Liver (tissue), 9 donors: ENCODE measurements around the gene POLN. TPM values are rescaled to one million over a fixed set of nuclear protein-coding genes. Genes with fewer than 3 reads are reported as not detected.
A peak's percentile ranks its signal among the peaks of the same experiment; 100 is the strongest.

Experiments used
- DNase-seq: peaks from one replicate; pipeline ENCODE4 v3.0.0-alpha.2; 2017; ENCODE audit warnings: low spot score
- H3K27ac ChIP-seq, 2 donors: one replicate each; pipeline ENCODE4 v1.7.0; 2013; ENCODE audit warnings: inconsistent platforms in 2 of 2, low read length in 2 of 2, control low read depth in 1 of 2, low read depth in 1 of 2, mild to moderate bottlenecking in 1 of 2
- H3K27me3 ChIP-seq, 4 donors: one replicate each; pipeline versions ENCODE4 v1.6.1 to v1.7.0; 2013; ENCODE audit warnings: low read length in 3 of 4, inconsistent platforms in 1 of 4, mild to moderate bottlenecking in 1 of 4, moderate library complexity in 1 of 4; ENCODE audit not compliant: control insufficient read depth in 4 of 4, insufficient read depth in 4 of 4
- H3K36me3 ChIP-seq, 4 donors: one replicate each; pipeline versions ENCODE4 v1.6.1 to v1.7.0; 2013; ENCODE audit warnings: low read length in 3 of 4, mild to moderate bottlenecking in 3 of 4, low read depth in 1 of 4, moderate library complexity in 1 of 4; ENCODE audit not compliant: control insufficient read depth in 4 of 4, insufficient read depth in 3 of 4
- H3K4me1 ChIP-seq, 4 donors: one replicate each; pipeline versions ENCODE4 v1.6.1 to v1.7.0; 2013; ENCODE audit warnings: low read length in 3 of 4, mild to moderate bottlenecking in 3 of 4, moderate library complexity in 1 of 4; ENCODE audit not compliant: control insufficient read depth in 4 of 4, insufficient read depth in 4 of 4
- H3K4me3 ChIP-seq, 3 donors: one replicate each; pipeline versions ENCODE4 v1.6.1 to v1.7.0; 2013; ENCODE audit warnings: low read length in 3 of 3, control low read depth in 1 of 3, low read depth in 1 of 3, mild to moderate bottlenecking in 1 of 3
- H3K9ac ChIP-seq, 2 donors: one replicate each; pipeline ENCODE4 v1.7.0; 2013; ENCODE audit warnings: low read length in 2 of 2, mild to moderate bottlenecking in 2 of 2, moderate library complexity in 2 of 2, control low read depth in 1 of 2, low read depth in 1 of 2
- H3K9me3 ChIP-seq, 4 donors: one replicate each; pipeline versions ENCODE4 v1.6.1 to v1.7.0; 2013; ENCODE audit warnings: low read length in 3 of 4; ENCODE audit not compliant: control insufficient read depth in 4 of 4
- EGR1 ChIP-seq, 2 donors: IDR thresholded peaks; 2 replicates each; pipeline ENCODE4 v1.6.1; 2016 to 2018; ENCODE audit warnings: antibody characterized with exemption in 2 of 2, low read depth in 2 of 2
- FOXA1 ChIP-seq: IDR thresholded peaks from 2 replicates; pipeline ENCODE4 v1.6.1; 2016; ENCODE audit warnings: antibody characterized with exemption
- GABPA ChIP-seq, 2 donors: IDR thresholded peaks in 1 of 2; conservative IDR thresholded peaks in 1 of 2; 2 replicates each; pipeline ENCODE4 v1.6.1; 2016; ENCODE audit warnings: antibody characterized with exemption in 2 of 2, mild to moderate bottlenecking in 1 of 2, moderate library complexity in 1 of 2
- HNF4A ChIP-seq, 2 donors: conservative IDR thresholded peaks; 2 replicates each; pipeline ENCODE4 v1.6.1; 2016; ENCODE audit warnings: antibody characterized with exemption in 2 of 2, mild to moderate bottlenecking in 2 of 2
- HNF4G ChIP-seq: IDR thresholded peaks from 2 replicates; pipeline ENCODE4 v1.6.1; 2016; ENCODE audit warnings: antibody characterized with exemption
- JUND ChIP-seq, 2 donors: IDR thresholded peaks; 2 replicates each; pipeline ENCODE4 v1.6.1; 2016; ENCODE audit warnings: antibody characterized with exemption in 2 of 2
- NR2F2 ChIP-seq: IDR thresholded peaks from 2 replicates; pipeline ENCODE4 v1.6.1; 2016; ENCODE audit warnings: antibody characterized with exemption
- RAD21 ChIP-seq, 2 donors: IDR thresholded peaks; 2 replicates each; pipeline ENCODE4 v1.6.1; 2016; ENCODE audit warnings: antibody characterized with exemption in 2 of 2, mild to moderate bottlenecking in 2 of 2
- RXRA ChIP-seq, 2 donors: IDR thresholded peaks; 2 replicates each; pipeline ENCODE4 v1.6.1; 2017 to 2018; ENCODE audit warnings: antibody characterized with exemption in 2 of 2, mild to moderate bottlenecking in 1 of 2
- SP1 ChIP-seq: IDR thresholded peaks from 2 replicates; pipeline ENCODE4 v1.6.1; 2018; ENCODE audit warnings: antibody characterized with exemption, mild to moderate bottlenecking
- TAF1 ChIP-seq: conservative IDR thresholded peaks from 2 replicates; pipeline ENCODE4 v1.6.1; 2016; ENCODE audit warnings: antibody characterized with exemption, mild to moderate bottlenecking
- YY1 ChIP-seq: IDR thresholded peaks from 2 replicates; pipeline ENCODE4 v1.6.1; 2016; ENCODE audit warnings: antibody characterized with exemption, mild to moderate bottlenecking
- WGBS: extraction: QIAGEN DNeasy Blood & Tissue Kit; methylation state at CpG from one replicate; pipeline ENCODE4 v1.1.7; 2013; 5-methylcytosine and 5-hydroxymethylcytosine counted together
- polyA plus RNA-seq, 2 donors: library from polyadenylated mRNA; stranded (reverse) in 1 of 2; unstranded in 1 of 2; fragments of 200-250 nt in 1 of 2; fragments of >200 nt in 1 of 2; fragmentation: Nextera tagmentation in 1 of 2; extraction: Ambion mirVana in 1 of 2; gene quantifications; one replicate each; pipeline versions ENCODE4 v1.2.1 to v1.2.3, GENCODE V29; 2013 to 2015
- total RNA-seq, 2 donors: library from RNA; depleted of rRNA; stranded (reverse); fragments of >200 nt; gene quantifications; one replicate each; pipeline ENCODE4 v1.2.3, GENCODE V29; 2014
- TF ChIP-seq, protein P1 (sequence below): fragments of 150-350 bp; IDR thresholded peaks from 2 replicates; pipeline ENCODE4 v1.5.1; 2017; ENCODE audit warnings: improper control_type of control experiment, low read depth, low read length; ENCODE audit not compliant: missing input control
- TF ChIP-seq, protein P2 (sequence below): IDR thresholded peaks from 2 replicates; pipeline ENCODE4 v1.6.1; 2016; ENCODE audit warnings: antibody characterized with exemption
- TF ChIP-seq, protein P3 (sequence below): IDR thresholded peaks from 2 replicates; pipeline ENCODE4 v1.6.1; 2016; ENCODE audit warnings: antibody characterized with exemption
- TF ChIP-seq, protein P4 (sequence below): IDR thresholded peaks from 2 replicates; pipeline ENCODE4 v1.6.1; 2016; ENCODE audit warnings: antibody characterized with exemption
- TF ChIP-seq, protein P5 (sequence below): IDR thresholded peaks from 2 replicates; pipeline ENCODE4 v1.6.1; 2016; ENCODE audit warnings: antibody characterized with exemption, mild to moderate bottlenecking
- donor health status: healthy.
- donor health status: healthy.
- donor health status: healthy.
- donor health status: healthy.
- donor health status: healthy.

The POLN gene
- total and polyA plus RNA-seq, 4 donors = 0.44 to 2.3 (median 1.4) TPM

DNA sequence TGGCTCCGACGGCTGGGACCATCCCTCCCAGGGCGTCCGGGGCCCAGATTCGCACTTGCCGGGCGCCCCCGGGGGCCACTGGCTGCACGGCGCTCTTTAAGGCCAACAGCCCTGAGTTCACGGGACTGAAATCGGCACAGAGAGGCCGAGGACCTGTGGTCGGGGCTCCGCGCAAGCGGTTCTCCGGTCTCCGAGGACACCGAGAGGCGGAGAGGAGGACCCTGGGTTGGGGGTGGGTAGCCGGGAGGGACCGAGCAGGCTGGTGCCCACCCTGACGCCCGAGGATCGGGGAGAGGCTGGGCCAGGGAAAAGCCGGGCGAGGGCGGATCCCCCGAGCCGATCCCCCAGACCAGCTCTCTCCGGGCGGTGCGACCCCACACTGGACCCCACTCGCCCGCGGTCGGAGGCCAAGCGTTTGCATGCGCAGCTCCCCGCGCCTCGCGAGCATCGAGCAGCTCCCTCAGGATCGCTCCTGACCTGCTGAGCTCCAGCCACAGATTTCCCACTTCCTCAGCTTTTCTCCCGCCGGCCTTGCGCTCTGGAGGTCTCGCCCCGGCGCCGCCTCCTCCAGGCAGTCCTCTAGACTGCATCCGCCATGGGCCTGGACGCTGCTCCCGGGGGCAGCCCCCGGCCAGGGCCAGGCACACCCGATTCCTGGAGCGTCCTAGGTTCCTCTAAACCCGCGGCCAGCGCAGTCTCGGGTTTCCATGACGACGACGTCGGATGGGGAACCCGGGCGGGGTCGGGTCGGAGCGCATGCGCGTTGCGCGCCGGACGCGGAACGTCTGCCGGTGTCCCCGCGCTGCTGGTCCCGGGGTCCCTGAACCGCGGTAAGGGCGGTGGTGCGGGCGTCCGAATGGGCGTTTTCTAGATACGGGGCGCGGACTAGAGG lies 200.4 kb downstream of the POLN start:
- no peak for TF ChIP-seq RAD21 (IDR thresholded peaks at IDR 0.05)
- no peak for TF ChIP-seq TAF1
- TF ChIP-seq GABPA (IDR thresholded peaks at IDR 0.05 in 1 of 2, conservative IDR thresholded peaks at IDR 0.05 in 1 of 2) = no peak
- no peak for TF ChIP-seq EGR1 (IDR thresholded peaks at IDR 0.05; ENCODE audit: low read depth in 2 of 2)
- no peak for TF ChIP-seq HNF4G
- TF ChIP-seq, protein P1, sequence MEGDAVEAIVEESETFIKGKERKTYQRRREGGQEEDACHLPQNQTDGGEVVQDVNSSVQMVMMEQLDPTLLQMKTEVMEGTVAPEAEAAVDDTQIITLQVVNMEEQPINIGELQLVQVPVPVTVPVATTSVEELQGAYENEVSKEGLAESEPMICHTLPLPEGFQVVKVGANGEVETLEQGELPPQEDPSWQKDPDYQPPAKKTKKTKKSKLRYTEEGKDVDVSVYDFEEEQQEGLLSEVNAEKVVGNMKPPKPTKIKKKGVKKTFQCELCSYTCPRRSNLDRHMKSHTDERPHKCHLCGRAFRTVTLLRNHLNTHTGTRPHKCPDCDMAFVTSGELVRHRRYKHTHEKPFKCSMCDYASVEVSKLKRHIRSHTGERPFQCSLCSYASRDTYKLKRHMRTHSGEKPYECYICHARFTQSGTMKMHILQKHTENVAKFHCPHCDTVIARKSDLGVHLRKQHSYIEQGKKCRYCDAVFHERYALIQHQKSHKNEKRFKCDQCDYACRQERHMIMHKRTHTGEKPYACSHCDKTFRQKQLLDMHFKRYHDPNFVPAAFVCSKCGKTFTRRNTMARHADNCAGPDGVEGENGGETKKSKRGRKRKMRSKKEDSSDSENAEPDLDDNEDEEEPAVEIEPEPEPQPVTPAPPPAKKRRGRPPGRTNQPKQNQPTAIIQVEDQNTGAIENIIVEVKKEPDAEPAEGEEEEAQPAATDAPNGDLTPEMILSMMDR = no peak
- TF ChIP-seq, protein P2, sequence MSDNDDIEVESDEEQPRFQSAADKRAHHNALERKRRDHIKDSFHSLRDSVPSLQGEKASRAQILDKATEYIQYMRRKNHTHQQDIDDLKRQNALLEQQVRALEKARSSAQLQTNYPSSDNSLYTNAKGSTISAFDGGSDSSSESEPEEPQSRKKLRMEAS = no peak
- WGBS = 2% methylated on average over 94 of the region's 94 CpGs
- DNase-seq = peak; percentile 61
- Histone ChIP-seq H3K9me3 (no peaks in the 10 kb centered on the region), H3K27me3 (peaks cover 0 to 6% (median 4%) of the 10 kb centered on the region in 4 donors), H3K4me1 (peaks cover 9 to 17% (median 12%) of the 10 kb centered on the region in 4 donors), H3K4me3 (peak overlapping the region in 2 of 3 donors; percentile 58 to 85), H3K36me3 (no peaks in the 10 kb centered on the region), H3K27ac (no peak overlapping the region), H3K9ac (no peak overlapping the region)

DNA sequence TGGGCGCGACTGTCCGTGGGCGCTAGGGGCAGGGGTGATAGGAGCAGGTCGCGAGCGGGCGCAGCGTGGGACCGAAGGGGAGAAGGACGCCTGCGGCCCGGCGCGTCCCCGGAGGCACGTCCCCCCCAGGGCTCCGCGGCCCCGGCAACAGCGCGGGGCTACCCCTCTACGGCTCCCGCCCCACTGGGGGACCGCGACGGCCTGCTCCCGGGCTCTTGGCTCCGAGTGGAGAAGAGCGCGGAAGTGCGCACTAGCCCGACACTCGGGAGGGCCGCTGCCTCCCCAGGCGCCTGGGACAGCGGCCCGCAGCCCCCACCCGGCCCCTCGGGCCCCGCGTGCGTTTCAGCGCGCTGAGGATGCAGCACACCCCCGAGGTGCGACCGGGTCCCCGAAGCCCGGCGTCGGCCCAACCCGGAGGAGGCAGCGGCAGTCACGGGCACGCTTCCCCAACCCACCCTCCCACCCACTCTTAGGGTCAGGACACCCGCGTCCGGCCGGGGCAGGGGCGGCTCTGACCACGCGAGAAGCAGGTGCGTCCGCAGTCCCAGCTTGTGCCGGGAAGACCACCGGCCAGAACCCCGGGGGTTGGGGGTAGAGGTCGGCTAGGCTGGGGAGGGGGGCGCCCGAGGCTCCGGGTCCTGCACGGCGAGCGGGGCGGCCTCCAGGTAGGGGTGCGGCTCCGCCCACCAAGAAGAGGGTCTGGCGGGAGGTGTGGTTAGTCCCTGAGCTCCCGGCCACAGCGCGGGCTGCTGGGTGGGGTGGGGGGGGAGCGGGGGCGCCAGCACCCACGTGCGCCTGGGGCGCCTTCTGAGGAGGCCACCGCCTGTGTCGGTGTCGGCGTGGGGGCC lies 201.3 kb downstream of the POLN start:
- H3K36me3 ChIP-seq = no peaks in the 10 kb centered on the region
- H3K4me1 ChIP-seq = peaks cover 9 to 17% (median 12%) of the 10 kb centered on the region in 4 donors
- peaks cover 0 to 6% (median 4%) of the 10 kb centered on the region in 4 donors for H3K27me3 ChIP-seq
- DNase-seq = no peak
- no peak for TF ChIP-seq SP1
- TF ChIP-seq NR2F2 = no peak
- TF ChIP-seq RXRA (IDR thresholded peaks at IDR 0.05) = no peak
- no peak for TF ChIP-seq HNF4G
- TF ChIP-seq RAD21 (IDR thresholded peaks at IDR 0.05) = no peak
- TF ChIP-seq FOXA1 = no peak
- no peak for TF ChIP-seq JUND (IDR thresholded peaks at IDR 0.05)
- no peak for TF ChIP-seq EGR1 (IDR thresholded peaks at IDR 0.05; ENCODE audit: low read depth in 2 of 2)
- TF ChIP-seq YY1 = no peak
- H3K4me3 ChIP-seq = peak overlapping the region in 1 of 3 donors; percentile 85
- WGBS = 13% methylated on average over 91 of the region's 91 CpGs
- no peak overlapping the region for H3K9ac ChIP-seq
- H3K9me3 ChIP-seq = no peaks in the 10 kb centered on the region
- no peak overlapping the region for H3K27ac ChIP-seq

DNA sequence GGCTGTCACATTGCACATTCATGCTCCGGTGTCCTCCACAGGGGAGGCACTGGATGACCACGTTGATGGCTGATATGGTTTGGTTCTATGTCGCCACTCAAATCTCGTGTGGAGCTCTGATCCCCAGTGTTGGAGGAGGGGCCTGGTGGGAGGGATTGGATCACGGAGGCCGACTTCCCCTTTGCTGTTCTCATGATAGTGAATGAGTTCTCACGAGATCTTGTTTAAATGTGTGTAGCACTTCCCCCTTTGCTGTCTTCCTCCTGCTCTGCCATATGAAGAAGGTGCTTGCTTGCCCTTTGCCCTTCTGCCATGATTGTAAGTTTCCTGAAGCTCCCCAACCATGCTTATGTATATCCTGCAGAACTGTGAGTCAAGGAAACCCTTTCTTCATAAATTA lies 205.1 kb downstream of the POLN start:
- DNase-seq = no peak
- peaks cover 8 to 16% (median 10%) of the 10 kb centered on the region in 4 donors for H3K4me1 ChIP-seq
- 78% methylated on average over 7 of the region's 7 CpGs for WGBS
- no peak overlapping the region for H3K4me3 ChIP-seq
- no peaks in the 10 kb centered on the region for H3K9me3 ChIP-seq
- H3K27ac ChIP-seq = no peak overlapping the region
- H3K36me3 ChIP-seq = no peaks in the 10 kb centered on the region
- H3K9ac ChIP-seq = no peak overlapping the region
- H3K27me3 ChIP-seq = peaks cover 0 to 6% (median 4%) of the 10 kb centered on the region in 4 donors
- TF ChIP-seq, protein P3, sequence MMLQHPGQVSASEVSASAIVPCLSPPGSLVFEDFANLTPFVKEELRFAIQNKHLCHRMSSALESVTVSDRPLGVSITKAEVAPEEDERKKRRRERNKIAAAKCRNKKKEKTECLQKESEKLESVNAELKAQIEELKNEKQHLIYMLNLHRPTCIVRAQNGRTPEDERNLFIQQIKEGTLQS = no peak
- TF ChIP-seq, protein P2 = no peak
- TF ChIP-seq, protein P4, sequence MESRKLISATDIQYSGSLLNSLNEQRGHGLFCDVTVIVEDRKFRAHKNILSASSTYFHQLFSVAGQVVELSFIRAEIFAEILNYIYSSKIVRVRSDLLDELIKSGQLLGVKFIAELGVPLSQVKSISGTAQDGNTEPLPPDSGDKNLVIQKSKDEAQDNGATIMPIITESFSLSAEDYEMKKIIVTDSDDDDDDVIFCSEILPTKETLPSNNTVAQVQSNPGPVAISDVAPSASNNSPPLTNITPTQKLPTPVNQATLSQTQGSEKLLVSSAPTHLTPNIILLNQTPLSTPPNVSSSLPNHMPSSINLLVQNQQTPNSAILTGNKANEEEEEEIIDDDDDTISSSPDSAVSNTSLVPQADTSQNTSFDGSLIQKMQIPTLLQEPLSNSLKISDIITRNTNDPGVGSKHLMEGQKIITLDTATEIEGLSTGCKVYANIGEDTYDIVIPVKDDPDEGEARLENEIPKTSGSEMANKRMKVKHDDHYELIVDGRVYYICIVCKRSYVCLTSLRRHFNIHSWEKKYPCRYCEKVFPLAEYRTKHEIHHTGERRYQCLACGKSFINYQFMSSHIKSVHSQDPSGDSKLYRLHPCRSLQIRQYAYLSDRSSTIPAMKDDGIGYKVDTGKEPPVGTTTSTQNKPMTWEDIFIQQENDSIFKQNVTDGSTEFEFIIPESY = no peak
- TF ChIP-seq, protein P5, sequence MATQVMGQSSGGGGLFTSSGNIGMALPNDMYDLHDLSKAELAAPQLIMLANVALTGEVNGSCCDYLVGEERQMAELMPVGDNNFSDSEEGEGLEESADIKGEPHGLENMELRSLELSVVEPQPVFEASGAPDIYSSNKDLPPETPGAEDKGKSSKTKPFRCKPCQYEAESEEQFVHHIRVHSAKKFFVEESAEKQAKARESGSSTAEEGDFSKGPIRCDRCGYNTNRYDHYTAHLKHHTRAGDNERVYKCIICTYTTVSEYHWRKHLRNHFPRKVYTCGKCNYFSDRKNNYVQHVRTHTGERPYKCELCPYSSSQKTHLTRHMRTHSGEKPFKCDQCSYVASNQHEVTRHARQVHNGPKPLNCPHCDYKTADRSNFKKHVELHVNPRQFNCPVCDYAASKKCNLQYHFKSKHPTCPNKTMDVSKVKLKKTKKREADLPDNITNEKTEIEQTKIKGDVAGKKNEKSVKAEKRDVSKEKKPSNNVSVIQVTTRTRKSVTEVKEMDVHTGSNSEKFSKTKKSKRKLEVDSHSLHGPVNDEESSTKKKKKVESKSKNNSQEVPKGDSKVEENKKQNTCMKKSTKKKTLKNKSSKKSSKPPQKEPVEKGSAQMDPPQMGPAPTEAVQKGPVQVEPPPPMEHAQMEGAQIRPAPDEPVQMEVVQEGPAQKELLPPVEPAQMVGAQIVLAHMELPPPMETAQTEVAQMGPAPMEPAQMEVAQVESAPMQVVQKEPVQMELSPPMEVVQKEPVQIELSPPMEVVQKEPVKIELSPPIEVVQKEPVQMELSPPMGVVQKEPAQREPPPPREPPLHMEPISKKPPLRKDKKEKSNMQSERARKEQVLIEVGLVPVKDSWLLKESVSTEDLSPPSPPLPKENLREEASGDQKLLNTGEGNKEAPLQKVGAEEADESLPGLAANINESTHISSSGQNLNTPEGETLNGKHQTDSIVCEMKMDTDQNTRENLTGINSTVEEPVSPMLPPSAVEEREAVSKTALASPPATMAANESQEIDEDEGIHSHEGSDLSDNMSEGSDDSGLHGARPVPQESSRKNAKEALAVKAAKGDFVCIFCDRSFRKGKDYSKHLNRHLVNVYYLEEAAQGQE = no peak
- no peak for TF ChIP-seq NR2F2
- TF ChIP-seq HNF4A (conservative IDR thresholded peaks at IDR 0.05) = no peak
- TF ChIP-seq EGR1 (IDR thresholded peaks at IDR 0.05; ENCODE audit: low read depth in 2 of 2) = no peak
- TF ChIP-seq YY1 = no peak
